GM19463 (cell line): ENCODE results near the gene ARAP1.

ENCODE experiments used
- ATAC-seq: cut with Tn5 transposase; IDR thresholded peaks from one replicate; pipeline ENCODE4 v1.9.1; 2021; ENCODE audit warnings: mild to moderate bottlenecking, moderate library complexity; ENCODE audit not compliant: unreplicated experiment

The ARAP1 gene

DNA sequence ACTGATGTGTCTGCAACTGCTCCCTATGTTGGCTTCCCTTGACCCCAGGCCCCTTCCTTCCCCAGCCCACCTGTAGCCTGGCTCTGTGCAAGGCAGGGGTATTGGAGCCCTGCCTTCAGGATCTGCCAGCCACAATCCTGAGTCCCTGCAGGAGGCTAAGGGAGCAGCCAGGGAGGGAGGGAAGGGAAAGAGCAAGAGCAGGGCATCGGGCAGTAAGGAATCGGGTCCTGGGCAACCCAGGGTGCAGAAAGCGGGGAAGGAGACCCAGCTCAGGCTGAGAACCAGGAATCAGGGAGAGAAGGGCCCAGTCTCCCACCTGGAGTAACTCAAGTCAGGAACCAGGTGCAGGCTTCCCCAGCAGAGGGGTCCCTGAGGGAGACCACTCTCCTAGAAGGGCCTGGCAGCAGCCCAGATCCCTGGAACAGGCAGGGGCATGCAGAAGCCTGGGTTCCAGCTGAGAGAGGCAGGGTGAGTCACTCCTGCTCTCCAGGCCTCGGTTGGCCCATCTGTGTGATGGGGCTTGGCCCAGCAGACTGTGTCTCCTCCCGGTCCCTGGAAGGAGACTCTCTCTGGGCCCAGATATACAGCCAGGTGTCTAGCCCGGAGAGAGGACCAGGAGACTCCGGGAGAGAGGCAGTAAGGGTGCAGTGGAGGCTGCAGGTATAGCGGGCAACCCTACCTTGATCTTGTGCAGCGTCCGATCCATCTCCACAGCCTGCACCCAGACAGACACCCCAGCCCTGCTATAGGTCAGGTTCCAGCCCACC, 28.3 kb upstream of the ARAP1 start:
- ATAC-seq: no peak

GRCh38 chr11:72779495-72780128, 27.4 kb upstream of the ARAP1 start:
- ATAC-seq: no peak

DNA sequence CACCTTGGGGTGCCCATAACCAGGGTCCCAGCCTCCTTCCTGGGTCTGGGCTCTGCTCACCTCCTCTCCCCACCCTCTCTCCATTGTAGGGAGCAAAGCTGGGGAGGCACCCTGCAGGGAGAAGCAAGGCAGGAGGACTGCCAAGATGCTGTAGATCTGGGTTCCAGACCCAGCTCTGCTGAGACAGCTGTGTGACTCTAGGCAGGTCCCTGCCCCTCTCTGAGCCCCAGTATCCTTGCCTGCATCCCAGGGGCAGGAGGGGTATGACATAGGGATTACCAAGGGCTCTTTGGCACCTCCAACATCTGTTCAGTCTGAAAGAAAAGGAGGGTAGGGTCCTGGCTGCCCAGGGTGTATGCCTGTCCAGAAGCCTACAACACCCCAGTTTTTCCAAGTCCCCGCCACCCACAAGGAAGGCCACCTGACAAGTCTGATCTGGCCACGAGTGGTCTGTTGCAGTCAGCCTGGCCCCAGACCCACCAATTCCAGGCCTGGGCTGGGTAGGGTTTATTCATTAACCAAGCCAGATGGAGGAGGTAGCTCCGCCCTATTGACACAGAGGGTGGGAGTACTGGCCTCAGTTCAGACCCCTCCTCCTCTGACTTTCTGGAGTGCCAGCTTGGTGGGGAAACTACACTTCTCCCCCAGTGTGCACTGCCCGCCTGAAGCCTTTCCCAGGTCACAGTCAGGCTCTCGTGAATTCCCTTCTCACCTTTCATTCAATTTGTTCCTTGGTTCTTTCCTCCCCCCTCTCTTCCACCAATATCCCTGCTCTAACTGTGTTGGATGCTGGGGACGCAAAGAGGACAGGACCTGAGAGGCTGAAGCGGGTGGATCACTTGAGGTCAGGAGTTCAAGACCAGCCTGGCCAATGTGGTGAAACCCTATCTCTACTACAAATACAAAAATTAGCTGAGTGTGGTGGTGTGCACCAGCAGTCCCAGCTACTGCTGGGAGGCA, 26.6 kb upstream of the ARAP1 start:
- no peak for ATAC-seq

GRCh38 chr11:72777755-72778278, 25.6 kb upstream of the ARAP1 start:
- ATAC-seq: no peak

DNA sequence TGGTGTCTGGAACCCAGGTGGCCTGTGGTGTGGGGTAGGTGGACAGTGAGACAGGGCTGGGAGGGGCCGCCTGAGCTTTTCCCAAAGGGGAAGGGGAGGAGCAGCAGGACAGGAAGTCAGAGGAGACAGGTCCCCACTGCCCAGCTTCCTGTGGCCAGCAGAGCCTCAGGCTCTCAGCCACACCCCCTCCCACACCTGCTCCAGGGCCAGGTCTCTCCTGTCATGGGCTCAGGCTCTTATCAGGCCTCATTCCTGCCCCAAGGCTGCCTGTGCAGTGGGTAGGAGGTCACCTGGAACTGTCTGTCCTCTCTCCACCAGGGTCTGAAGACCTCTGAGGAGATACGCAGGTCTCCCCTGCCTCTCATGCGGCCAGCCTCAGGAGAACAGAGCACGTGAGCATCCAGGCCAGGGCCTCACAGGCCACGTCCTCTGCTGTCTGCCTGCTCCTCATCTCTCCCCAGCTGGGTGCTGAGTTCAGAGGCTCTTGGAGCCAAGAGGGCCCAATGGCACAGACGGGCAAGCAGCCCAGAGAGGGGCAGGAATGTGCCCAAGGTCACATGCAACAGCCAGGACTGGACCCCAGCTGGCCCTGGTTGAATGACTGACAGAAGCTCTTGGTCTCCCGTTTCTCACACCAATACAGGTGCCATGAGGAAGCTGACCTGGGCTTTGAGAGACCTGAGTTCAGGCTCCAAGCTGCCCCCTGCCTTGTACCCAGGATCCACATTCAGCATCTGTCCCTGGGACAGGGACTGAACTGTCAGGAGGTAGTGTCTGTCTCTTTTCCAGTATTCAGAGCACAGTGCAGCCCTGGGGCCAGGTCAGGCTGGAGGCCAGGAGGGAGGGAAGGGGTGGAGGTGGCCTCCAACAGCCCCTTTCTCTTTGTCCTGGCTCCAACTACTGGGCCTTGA, 24.9 kb upstream of the ARAP1 start:
- ATAC-seq: no peak

GRCh38 chr11:72776117-72776843, 24.1 kb upstream of the ARAP1 start:
- no peak for ATAC-seq

- ATAC-seq: no peak
Observed at GRCh38 chr11:72775288-72776110, 23.3 kb upstream of the ARAP1 start.

GRCh38 chr11:72774499-72774898, 22.3 kb upstream of the ARAP1 start:
- no peak for ATAC-seq

GRCh38 chr11:72773696-72774095, 21.5 kb upstream of the ARAP1 start:
- ATAC-seq: no peak

DNA sequence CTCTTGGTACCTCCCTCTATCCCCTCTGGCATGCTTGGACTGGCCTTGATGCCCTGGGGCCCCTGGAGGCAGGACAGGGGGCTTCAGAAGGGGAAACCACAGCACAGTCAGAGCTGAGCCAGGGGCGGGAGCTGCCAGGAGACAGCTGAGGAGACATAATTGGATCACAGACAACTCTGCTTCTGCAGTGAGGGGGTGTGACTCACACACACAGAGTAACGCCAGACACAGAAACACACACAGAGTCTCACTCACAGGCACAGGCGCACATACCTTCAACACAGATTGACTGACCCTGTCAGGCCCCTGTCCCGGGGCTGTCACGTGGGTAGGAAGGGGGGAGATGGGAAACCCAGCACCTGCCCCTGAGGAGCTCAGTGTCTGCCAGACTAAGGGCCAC, 21.1 kb upstream of the ARAP1 start:
- ATAC-seq: no peak

GRCh38 chr11:72772059-72772458, 19.9 kb upstream of the ARAP1 start:
- ATAC-seq: no peak

DNA sequence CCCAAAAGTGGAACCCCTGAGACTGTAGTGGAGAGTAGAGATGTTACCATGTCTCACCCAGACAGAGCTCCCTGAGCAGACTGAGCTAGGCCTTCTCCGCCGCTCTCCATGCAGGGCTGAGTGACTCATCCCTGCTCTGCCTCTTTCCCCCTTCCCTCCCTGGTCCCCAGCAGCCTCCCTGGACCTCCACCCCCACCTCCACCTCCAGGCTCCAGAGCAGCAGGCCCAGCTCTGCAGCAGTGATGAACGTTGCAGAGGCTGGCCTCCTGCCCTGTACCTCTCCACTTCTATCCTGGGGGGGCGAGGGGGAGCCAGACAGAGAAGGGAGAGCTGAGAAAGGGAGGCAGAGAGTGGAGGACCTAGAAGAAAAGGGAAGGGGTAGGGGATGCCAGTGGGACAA, 19.3 kb upstream of the ARAP1 start:
- ATAC-seq: no peak

GRCh38 chr11:72770799-72771198, 18.6 kb upstream of the ARAP1 start:
- no peak for ATAC-seq

- ATAC-seq: no peak
Observed at GRCh38 chr11:72769680-72770079, 17.5 kb upstream of the ARAP1 start.

- ATAC-seq: no peak
Observed at GRCh38 chr11:72768581-72768980, 16.4 kb upstream of the ARAP1 start.

- no peak for ATAC-seq
Observed at GRCh38 chr11:72767203-72768062, 15.2 kb upstream of the ARAP1 start.

DNA sequence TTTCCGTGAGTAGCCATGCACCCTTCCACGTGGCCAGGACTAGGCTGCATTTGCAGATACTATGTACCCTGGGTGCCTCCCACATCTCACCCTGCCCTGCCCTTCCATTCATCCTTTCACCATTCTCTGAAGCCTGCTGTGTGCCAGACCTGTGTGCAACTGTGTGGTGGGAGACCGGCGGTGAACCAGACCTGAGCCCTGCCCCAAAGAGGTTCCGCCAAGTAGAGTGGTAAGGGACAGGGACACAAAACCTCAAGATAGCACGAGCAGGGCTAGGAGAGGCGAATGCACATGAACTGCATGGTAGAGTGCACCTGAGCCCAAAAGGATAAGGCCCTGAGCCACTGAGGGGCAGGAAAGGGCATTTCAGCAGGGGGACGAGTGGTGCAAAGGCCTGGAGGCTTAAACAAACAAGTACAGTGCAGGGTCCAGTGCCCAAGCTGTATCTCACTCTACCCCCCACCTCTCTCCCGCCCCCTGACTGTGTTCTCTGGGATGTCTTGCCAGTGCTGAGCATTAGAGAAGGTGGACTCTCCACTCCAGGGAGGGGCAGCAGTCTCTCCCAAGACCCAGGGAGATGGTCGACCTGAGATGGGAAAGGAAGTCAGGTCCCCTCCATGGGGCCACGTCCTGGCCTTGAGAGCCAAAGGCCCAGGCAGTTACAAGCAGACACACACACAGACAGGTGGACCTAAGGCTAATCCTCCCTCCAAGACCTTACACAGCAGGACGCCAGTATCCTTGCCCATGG, 14.1 kb upstream of the ARAP1 start:
- ATAC-seq: no peak
